ENCODE measurements around the gene GBF1.

GRCh38 chr10:102306006-102306405, 60.7 kb downstream of the GBF1 start:
- no peak for TF ChIP-seq CTCF (IDR thresholded peaks at IDR 0.05)
- no peak for TF ChIP-seq POLR2A (IDR thresholded peaks at IDR 0.05)

All from body of pancreas (tissue), 4 donors.